ENCODE measurements around the gene SEM1. TPM values are rescaled to one million over a fixed set of nuclear protein-coding genes. Genes with fewer than 3 reads are reported as not detected.

Gene SEM1
- total and polyA plus RNA-seq, 2 donors (not counting 3 experiments of a cell fraction or from before 2014, with no cell fraction given): 16.7 to 81.6 TPM

DNA sequence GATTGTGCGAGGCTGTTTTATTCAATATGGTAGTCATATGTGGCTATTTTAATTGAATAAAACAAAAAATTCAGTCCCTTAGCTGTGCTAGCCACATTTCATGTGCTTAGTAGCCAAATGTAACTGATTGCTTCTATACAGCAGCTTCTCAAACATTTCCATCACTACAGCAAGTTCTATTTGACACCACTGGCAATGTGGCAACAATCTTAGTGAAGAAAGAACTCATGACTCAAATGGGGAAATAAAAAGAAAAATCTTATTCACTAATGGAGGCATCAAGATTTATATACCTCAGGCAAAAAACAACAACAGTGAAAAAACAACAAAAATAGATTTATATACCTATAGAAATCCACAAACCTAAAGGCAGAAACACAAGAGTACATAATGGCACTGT lies 17.9 kb downstream of the SEM1 start:
- no peak for TF ChIP-seq EZH2 (IDR thresholded peaks at IDR 0.05; ENCODE audit: borderline replicate concordance, low read depth, low read length, severe bottlenecking)
- TF ChIP-seq POLR2A (IDR thresholded peaks at IDR 0.05; ENCODE audit: low read depth, low read length): no peak
- TF ChIP-seq POLR2AphosphoS5 (IDR thresholded peaks at IDR 0.05; ENCODE audit: insufficient read depth, low read depth, low read length): no peak
- no peak for TF ChIP-seq MYC (IDR thresholded peaks at IDR 0.05; ENCODE audit: low read depth, low read length)
- no peak overlapping the region for H3K9ac ChIP-seq (replicated peaks; ENCODE audit: extremely low read depth, insufficient read depth, low read length)
- ChIA-PET CTCF (no interaction called here), POLR2A (no interaction called here)
- H3K27me3 ChIP-seq (ENCODE audit: control insufficient read depth in 2 of 2, insufficient read depth in 2 of 2, low read length in 2 of 2): no peaks in the 10 kb centered on the region
- intact Hi-C loops (cut with micrococcal nuclease) (no loop called here), dilution Hi-C loops (cut with MboI; ENCODE audit: extremely low pct_ligation_motif_present, low sequenced_read_pairs) (no loop called here)
- peaks cover 2% of the 10 kb centered on the region for H3K4me1 ChIP-seq (ENCODE audit: control insufficient read depth, extremely low read depth, insufficient read depth, low read length)
- no peak overlapping the region for H3K4me3 ChIP-seq (replicated peaks in 1 of 3; ENCODE audit: insufficient read depth in 1 of 3, low read depth in 1 of 3, low read length in 3 of 3)
- H3K36me3 ChIP-seq (ENCODE audit: control insufficient read depth in 2 of 2, extremely low read depth in 1 of 2, insufficient read depth in 2 of 2, low read length in 2 of 2): peaks cover 1 to 4% of the 10 kb centered on the region in 2 experiments
- H4K20me1 ChIP-seq (replicated peaks; ENCODE audit: control insufficient read depth, extremely low read depth, insufficient read depth, low read length): peaks cover 2% of the 10 kb centered on the region
- H3K9me1 ChIP-seq (replicated peaks; ENCODE audit: control insufficient read depth, extremely low read depth, insufficient read depth, low read length): no peaks in the 10 kb centered on the region
- no peak for FAIRE-seq
- no peak overlapping the region for H3K27ac ChIP-seq (ENCODE audit: insufficient read depth, low read depth, low read length)
- no peak overlapping the region for H2AFZ ChIP-seq (ENCODE audit: low read depth, low read length)
- BruUV-seq (replicated peaks): no TSS peak
- no peak overlapping the region for H3K4me2 ChIP-seq (ENCODE audit: insufficient read depth, low read length)
- H3K79me2 ChIP-seq (ENCODE audit: control insufficient read depth, insufficient read depth, low read length): peaks cover 45% of the 10 kb centered on the region
- H3K9me3 ChIP-seq (replicated peaks; ENCODE audit: control insufficient read depth, insufficient read depth, low read length): no peaks in the 10 kb centered on the region
- DNase-seq (ENCODE audit: low read depth, low spot score): no peak

DNA sequence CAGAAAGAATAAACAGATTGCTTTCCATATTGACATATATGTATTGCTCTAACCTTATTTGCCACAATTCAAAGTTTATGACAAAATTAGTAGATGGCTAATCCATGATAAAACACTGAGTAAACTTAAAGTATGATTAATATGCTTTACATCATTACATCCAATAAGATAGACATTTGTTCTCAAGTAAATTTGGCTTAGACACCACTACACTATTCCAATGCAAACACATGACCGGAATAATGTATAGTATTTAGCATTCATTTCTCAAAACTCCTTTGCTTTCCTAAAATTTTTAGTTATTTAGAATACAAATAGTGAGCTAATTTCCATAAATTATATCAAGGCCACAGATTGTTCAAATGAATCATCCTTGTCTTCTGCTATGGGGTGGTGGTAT lies 20.2 kb downstream of the SEM1 start:
- peaks cover 1 to 4% of the 10 kb centered on the region in 2 experiments for H3K36me3 ChIP-seq (ENCODE audit: control insufficient read depth in 2 of 2, extremely low read depth in 1 of 2, insufficient read depth in 2 of 2, low read length in 2 of 2)
- no TSS peak for BruUV-seq (replicated peaks)

More for the DNA sequence above, 20.2 kb downstream of the SEM1 start:
- no peaks in the 10 kb centered on the region for H3K4me1 ChIP-seq (ENCODE audit: control insufficient read depth, extremely low read depth, insufficient read depth, low read length)
- no peaks in the 10 kb centered on the region for H3K27me3 ChIP-seq (ENCODE audit: control insufficient read depth in 2 of 2, insufficient read depth in 2 of 2, low read length in 2 of 2)
- CTCF ChIA-PET: interaction anchor here (1.6 kb wide), 1 partner anchor 11 kb away, joined by 3 read pairs; no protein-coding TSS in a partner anchor
- peaks cover 25% of the 10 kb centered on the region for H3K79me2 ChIP-seq (ENCODE audit: control insufficient read depth, insufficient read depth, low read length)
- no peaks in the 10 kb centered on the region for H3K9me3 ChIP-seq (replicated peaks; ENCODE audit: control insufficient read depth, insufficient read depth, low read length)
- no peak overlapping the region for H2AFZ ChIP-seq (ENCODE audit: low read depth, low read length)
- no peak overlapping the region for H3K4me2 ChIP-seq (ENCODE audit: insufficient read depth, low read length)
- TF ChIP-seq GATA2 (IDR thresholded peaks at IDR 0.05; ENCODE audit: insufficient read depth, insufficient read length, low read depth, low read length): no peak
- no peak for TF ChIP-seq CTCF (IDR thresholded peaks at IDR 0.05; ENCODE audit: extremely low read depth in 1 of 2, insufficient read depth in 1 of 2, low read depth in 1 of 2, low read length in 2 of 2)
- no peak overlapping the region for H3K9ac ChIP-seq (replicated peaks; ENCODE audit: extremely low read depth, insufficient read depth, low read length)
- no peak overlapping the region for H3K27ac ChIP-seq (ENCODE audit: insufficient read depth, low read depth, low read length)
- intact Hi-C loops (cut with micrococcal nuclease): no loop called here
- dilution Hi-C loops (cut with MboI; ENCODE audit: extremely low pct_ligation_motif_present, low sequenced_read_pairs): no loop called here
- H3K4me3 ChIP-seq (replicated peaks in 1 of 3; ENCODE audit: insufficient read depth in 1 of 3, low read depth in 1 of 3, low read length in 3 of 3): no peak overlapping the region
- no peak for DNase-seq (ENCODE audit: low read depth, low spot score)
- no peak for FAIRE-seq
- POLR2A ChIA-PET: no interaction called here
- H4K20me1 ChIP-seq (replicated peaks; ENCODE audit: control insufficient read depth, extremely low read depth, insufficient read depth, low read length): peaks cover 2% of the 10 kb centered on the region
- no peaks in the 10 kb centered on the region for H3K9me1 ChIP-seq (replicated peaks; ENCODE audit: control insufficient read depth, extremely low read depth, insufficient read depth, low read length)
